DND-41 (cell line): Measurements from ENCODE around the gene POC1B.

Source experiments
- EZH2 ChIP-seq: IDR thresholded peaks from 3 replicates; pipeline ENCODE4 v1.6.1; 2012; ENCODE audit warnings: borderline replicate concordance, low read depth, mild to moderate bottlenecking, moderate library complexity, low read length, inconsistent platforms; ENCODE audit not compliant: severe bottlenecking
- TF ChIP-seq, protein P1 (sequence below): IDR thresholded peaks from 2 replicates; pipeline ENCODE4 v1.5.1; 2012; ENCODE audit warnings: borderline replicate concordance, low read length, moderate library complexity, mild to moderate bottlenecking; ENCODE audit not compliant: poor library complexity, severe bottlenecking; ENCODE audit errors: extremely low read depth

DNA sequence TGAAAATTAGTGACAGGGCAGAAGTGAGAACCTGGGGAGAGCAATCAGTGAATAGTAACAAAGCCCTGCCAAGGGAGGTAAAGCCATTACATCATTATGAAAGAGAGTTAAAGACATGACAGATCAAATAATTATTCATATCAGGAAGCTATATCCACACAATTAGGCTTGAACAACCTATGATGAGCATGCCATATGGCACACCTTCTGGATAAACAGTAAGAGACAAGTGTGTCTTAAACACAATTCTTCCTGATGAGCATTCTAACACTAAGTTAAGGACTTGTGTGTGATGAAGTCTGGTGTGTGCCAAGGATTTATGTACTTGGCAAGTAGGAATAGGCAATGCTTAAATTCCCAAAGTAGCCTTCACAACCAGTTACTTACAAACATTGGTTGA is 77.3 kb downstream of the POC1B start:
- TF ChIP-seq EZH2 = no peak
- TF ChIP-seq, protein P1, sequence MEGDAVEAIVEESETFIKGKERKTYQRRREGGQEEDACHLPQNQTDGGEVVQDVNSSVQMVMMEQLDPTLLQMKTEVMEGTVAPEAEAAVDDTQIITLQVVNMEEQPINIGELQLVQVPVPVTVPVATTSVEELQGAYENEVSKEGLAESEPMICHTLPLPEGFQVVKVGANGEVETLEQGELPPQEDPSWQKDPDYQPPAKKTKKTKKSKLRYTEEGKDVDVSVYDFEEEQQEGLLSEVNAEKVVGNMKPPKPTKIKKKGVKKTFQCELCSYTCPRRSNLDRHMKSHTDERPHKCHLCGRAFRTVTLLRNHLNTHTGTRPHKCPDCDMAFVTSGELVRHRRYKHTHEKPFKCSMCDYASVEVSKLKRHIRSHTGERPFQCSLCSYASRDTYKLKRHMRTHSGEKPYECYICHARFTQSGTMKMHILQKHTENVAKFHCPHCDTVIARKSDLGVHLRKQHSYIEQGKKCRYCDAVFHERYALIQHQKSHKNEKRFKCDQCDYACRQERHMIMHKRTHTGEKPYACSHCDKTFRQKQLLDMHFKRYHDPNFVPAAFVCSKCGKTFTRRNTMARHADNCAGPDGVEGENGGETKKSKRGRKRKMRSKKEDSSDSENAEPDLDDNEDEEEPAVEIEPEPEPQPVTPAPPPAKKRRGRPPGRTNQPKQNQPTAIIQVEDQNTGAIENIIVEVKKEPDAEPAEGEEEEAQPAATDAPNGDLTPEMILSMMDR = no peak
